Common myeloid progenitor, CD34-positive (primary cell): ENCODE measurements around the gene CLK2.

Experiments used
- CTCF ChIA-PET: fragments of 350-600 bp; sonication (Branson Sonifier 250); formaldehyde crosslinking; loops from one replicate; lab custom pipeline; 2021; ENCODE audit warnings: antibody characterized with exemption; lab: Charles Lee
- POLR2A ChIA-PET: fragments of 350-600 bp; sonication (Branson Sonifier 250); formaldehyde crosslinking; loops from one replicate; lab custom pipeline; 2021; ENCODE audit warnings: antibody characterized with exemption; lab: Charles Lee
- DNase-seq, 3 donors: peaks; one replicate each; pipeline versions ENCODE4 v3.0.0 to v3.0.0-alpha.2; 2013
- H3K27ac ChIP-seq, 2 experiments: 1 replicate in 1 of 2; 2 replicates in 1 of 2; pipeline ENCODE4 v1.7.0; 2013; ENCODE audit warnings: inconsistent platforms in 2 of 2, low read length in 2 of 2, mild to moderate bottlenecking in 2 of 2, low read depth in 1 of 2, moderate library complexity in 1 of 2; ENCODE audit not compliant: severe bottlenecking in 2 of 2, insufficient read depth in 1 of 2, poor library complexity in 1 of 2
- H3K27me3 ChIP-seq, 5 experiments: replicated peaks in 2 of 5; 1 replicate in 3 of 5; 2 replicates in 2 of 5; pipeline versions ENCODE4 v1.6.1 to v1.7.0; 2013; ENCODE audit warnings: low read length in 4 of 5, mild to moderate bottlenecking in 2 of 5, moderate library complexity in 2 of 5, inconsistent platforms in 1 of 5; ENCODE audit not compliant: insufficient read depth in 5 of 5, control insufficient read depth in 4 of 5
- H3K36me3 ChIP-seq, 4 experiments: 1 replicate in 2 of 4; 2 replicates in 2 of 4; pipeline versions ENCODE4 v1.6.1 to v1.7.0; 2013; ENCODE audit warnings: low read length in 3 of 4, control low read depth in 1 of 4, mild to moderate bottlenecking in 1 of 4; ENCODE audit not compliant: control insufficient read depth in 4 of 4, insufficient read depth in 4 of 4
- H3K4me1 ChIP-seq, 4 experiments: 1 replicate in 3 of 4; 2 replicates in 1 of 4; pipeline versions ENCODE4 v1.6.1 to v1.7.1; 2013; ENCODE audit warnings: low read length in 3 of 4, mild to moderate bottlenecking in 3 of 4, control low read depth in 1 of 4, inconsistent platforms in 1 of 4, moderate library complexity in 1 of 4; ENCODE audit not compliant: control insufficient read depth in 4 of 4, insufficient read depth in 4 of 4; ENCODE audit errors: control extremely low read depth in 1 of 4
- H3K4me3 ChIP-seq, 7 experiments: 1 replicate in 4 of 7; 2 replicates in 3 of 7; pipeline versions ENCODE4 v1.5.1 to v1.7.0; 2013; ENCODE audit warnings: mild to moderate bottlenecking in 7 of 7, low read length in 6 of 7, moderate library complexity in 6 of 7, inconsistent platforms in 2 of 7, low read depth in 2 of 7, control low read depth in 1 of 7; ENCODE audit not compliant: insufficient read depth in 4 of 7, control insufficient read depth in 1 of 7; ENCODE audit errors: extremely low read depth in 1 of 7
- H3K9me3 ChIP-seq, 5 experiments: 1 replicate in 4 of 5; 2 replicates in 1 of 5; pipeline versions ENCODE4 v1.6.1 to v1.7.1; 2013; ENCODE audit warnings: low read length in 4 of 5, mild to moderate bottlenecking in 2 of 5, inconsistent platforms in 1 of 5, low read depth in 1 of 5, moderate library complexity in 1 of 5; ENCODE audit not compliant: control insufficient read depth in 4 of 5, insufficient read depth in 2 of 5; ENCODE audit errors: control extremely low read depth in 1 of 5
- WGBS: methylation state at CpG from one replicate; pipeline ENCODE4 v1.1.5; 2013; ENCODE audit not compliant: insufficient coverage; 5-methylcytosine and 5-hydroxymethylcytosine counted together

Gene CLK2

DNA sequence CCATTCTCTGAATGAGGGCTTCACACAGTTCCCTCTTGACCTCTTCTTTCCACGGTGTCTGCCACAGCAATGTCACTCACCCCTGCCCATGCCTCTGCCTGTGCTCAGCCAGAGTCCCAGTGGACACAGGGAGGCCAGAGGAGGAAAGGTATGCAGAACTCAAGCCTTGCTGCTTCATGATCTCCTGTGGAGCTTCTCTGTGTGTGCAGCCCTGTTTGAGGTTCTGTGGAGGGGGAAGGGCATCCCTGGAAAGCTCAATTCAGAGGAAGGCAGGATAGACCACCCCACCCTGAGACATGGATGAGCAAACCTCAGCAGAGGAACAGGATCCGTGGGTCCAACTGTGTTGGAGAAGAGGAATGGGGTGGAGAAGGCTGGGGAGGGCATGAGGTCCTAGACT lies 6.0 kb upstream of the CLK2 start:
- H3K4me1 ChIP-seq: peaks cover 5 to 20% (median 18%) of the 10 kb centered on the region in 4 experiments
- WGBS: 92% methylated on average over 2 of the region's 2 CpGs
- no peak overlapping the region for H3K27ac ChIP-seq
- H3K4me3 ChIP-seq: no peak overlapping the region
- no peak for DNase-seq
- peaks cover 0 to 2% (median 0%) of the 10 kb centered on the region in 4 experiments for H3K36me3 ChIP-seq
- H3K27me3 ChIP-seq: no peaks in the 10 kb centered on the region
- CTCF ChIA-PET: interaction anchor here (1.1 to 4.2 kb wide), 5 partner anchors 26 to 43 kb away, joined by 3 to 21 read pairs (median 15); partner anchors contain the start of genes FDPS and RUSC1
- no peaks in the 10 kb centered on the region for H3K9me3 ChIP-seq
- POLR2A ChIA-PET: interaction anchor here (0.9 kb wide), 1 partner anchor 45 kb away, joined by 4 read pairs; no protein-coding TSS in a partner anchor

DNA sequence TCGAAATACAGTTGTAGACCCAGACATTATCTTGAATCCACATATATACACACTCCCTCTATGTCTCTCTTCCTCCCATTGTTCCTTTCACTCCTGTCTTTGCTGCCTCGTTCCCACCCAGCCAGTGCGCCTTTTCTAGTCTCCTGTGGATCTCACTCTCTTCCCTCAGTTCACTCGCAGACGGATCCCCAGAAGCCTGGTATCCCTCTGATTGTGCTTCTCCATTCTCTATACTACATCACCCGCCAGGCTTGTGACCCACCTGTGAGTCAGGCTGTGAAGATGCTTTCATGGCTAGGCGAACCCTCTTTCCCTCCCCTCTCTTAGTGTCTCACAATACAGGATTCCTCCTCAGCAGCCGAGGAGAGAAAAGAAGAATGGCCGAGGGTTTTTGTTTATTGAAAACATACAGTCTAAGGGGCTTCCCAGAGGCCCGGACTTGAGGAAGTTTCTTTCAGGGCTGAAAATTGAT lies 5.4 kb upstream of the CLK2 start:
- ChIA-PET CTCF (interaction anchor here (0.9 to 4.2 kb wide), 7 partner anchors 13 to 44 kb away, joined by 3 to 21 read pairs (median 7); partner anchors contain the start of genes FDPS and RUSC1), POLR2A (interaction anchor here (1.4 kb wide), 1 partner anchor 27 kb away, joined by 5 read pairs; no protein-coding TSS in a partner anchor)
- Histone ChIP-seq H3K4me3 (peak overlapping the region in 3 of 7 experiments; percentile 78 to 85 (median 79)), H3K36me3 (no peaks in the 10 kb centered on the region), H3K27me3 (no peaks in the 10 kb centered on the region), H3K4me1 (peaks cover 7 to 23% (median 20%) of the 10 kb centered on the region in 4 experiments), H3K9me3 (no peaks in the 10 kb centered on the region), H3K27ac (no peak overlapping the region)
- whole genome bisulfite sequencing: 78% methylated on average over 6 of the region's 10 CpGs
- no peak for DNase-seq

DNA sequence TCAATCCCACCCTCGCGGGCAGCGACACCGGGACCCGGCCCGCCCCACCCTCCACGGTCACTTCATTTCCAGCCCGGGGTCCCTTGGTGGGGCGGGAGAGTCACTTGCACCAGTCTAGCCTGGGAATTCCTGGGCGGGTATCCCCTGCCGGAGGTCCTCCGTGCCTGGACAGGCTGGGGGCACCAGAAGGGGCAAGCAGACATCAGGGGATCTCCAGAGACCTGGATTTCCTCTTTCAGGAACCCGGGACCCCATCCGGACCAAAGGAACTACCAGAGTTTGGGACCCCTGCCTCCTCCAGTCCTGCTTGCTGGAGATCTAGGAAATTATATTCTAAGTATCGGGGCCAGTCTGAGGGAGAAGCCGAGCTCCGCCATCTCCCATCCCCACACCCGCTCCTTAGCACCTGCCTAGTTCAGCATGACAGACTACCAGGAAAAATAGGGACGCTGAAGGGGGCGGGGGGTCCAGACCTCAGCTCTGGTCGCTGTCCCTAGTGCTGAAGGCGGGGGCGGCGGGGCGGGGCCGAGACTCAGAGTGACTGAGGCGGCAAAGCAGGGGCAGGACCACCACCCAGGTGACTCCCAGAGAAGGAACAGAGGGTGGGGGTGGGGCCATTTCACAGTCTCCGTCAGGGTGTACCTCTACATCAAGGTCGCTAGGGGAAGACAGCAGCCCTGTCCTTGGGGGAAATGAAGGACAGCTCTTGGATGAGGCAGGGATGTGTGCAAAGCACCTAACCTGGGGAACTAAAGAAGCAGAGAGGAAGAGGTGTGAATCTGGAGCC lies 4.8 kb upstream of the CLK2 start:
- under 1% methylated on average over 22 of the region's 29 CpGs for WGBS
- Histone ChIP-seq H3K4me1 (peaks cover 7 to 26% (median 23%) of the 10 kb centered on the region in 4 experiments), H3K36me3 (no peaks in the 10 kb centered on the region), H3K27ac (no peak overlapping the region), H3K4me3 (peak overlapping the region; percentile 34 to 85 (median 78)), H3K9me3 (no peaks in the 10 kb centered on the region), H3K27me3 (no peaks in the 10 kb centered on the region)
- DNase-seq: peak; percentile 66 to 87 (median 84)
- CTCF ChIA-PET: interaction anchor here (0.9 to 4.2 kb wide), 7 partner anchors 14 to 44 kb away, joined by 3 to 21 read pairs (median 7); partner anchors contain the start of genes FDPS and RUSC1
- POLR2A ChIA-PET: interaction anchor here (1.4 kb wide), 1 partner anchor 27 kb away, joined by 5 read pairs; no protein-coding TSS in a partner anchor

DNA sequence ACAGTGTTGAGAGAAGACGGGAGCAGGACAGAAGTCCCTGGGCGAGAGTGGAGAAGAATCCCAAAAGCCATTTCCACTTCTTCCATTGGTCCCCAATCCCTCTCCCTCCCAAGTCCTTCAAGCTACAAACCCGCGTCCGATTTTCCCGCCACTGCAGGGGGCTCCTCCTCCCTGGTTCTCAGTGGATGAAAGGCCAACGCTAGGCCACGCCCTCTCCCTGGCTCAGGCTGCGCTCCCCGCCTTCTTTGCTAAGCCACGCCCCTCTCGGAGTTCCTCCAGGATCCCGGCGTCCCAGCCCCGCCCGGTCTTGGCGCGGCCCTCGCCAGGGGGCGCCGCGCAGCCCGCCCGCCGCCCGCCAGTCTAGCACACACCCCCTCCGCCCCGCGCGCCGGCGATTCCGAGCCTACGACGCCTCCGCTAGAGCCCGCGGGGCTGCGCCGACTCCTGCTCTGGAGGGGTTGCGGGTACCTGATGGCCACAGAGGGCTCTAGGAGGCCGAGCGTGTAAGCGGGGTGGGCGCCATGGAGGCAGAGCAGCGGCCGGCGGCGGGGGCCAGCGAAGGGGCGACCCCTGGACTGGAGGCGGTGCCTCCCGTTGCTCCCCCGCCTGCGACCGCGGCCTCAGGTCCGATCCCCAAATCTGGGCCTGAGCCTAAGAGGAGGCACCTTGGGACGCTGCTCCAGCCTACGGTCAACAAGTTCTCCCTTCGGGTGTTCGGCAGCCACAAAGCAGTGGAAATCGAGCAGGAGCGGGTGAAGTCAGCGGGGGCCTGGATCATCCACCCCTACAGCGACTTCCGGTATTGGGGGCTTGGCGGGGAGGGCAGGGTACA lies 4.0 kb upstream of the CLK2 start, which contains the start of gene HCN3:
Gene HCN3 (plus strand): TSS at position 394 of the 832 bp plus-strand sequence. CDS start 128 bp downstream, at position 522.
- Histone ChIP-seq H3K36me3 (no peaks in the 10 kb centered on the region), H3K27me3 (no peaks in the 10 kb centered on the region), H3K4me1 (peaks cover 11 to 32% (median 28%) of the 10 kb centered on the region in 4 experiments), H3K9me3 (no peaks in the 10 kb centered on the region), H3K27ac (no peak within 1 kb of the TSS), H3K4me3 (peak within 1 kb of the TSS; percentile 34 to 85 (median 78))
- ChIA-PET POLR2A (interaction anchor here (1.4 kb wide), 1 partner anchor 28 kb away, joined by 5 read pairs; no protein-coding TSS in a partner anchor), CTCF (interaction anchor here (0.6 to 4.2 kb wide), 11 partner anchors 8 to 103 kb away, joined by 3 to 21 read pairs (median 8); partner anchors contain the start of genes FDPS and RUSC1)
- peak; percentile 93 to 95 (median 93) for DNase-seq
- 1% methylated on average over 42 of the region's 68 CpGs for WGBS

DNA sequence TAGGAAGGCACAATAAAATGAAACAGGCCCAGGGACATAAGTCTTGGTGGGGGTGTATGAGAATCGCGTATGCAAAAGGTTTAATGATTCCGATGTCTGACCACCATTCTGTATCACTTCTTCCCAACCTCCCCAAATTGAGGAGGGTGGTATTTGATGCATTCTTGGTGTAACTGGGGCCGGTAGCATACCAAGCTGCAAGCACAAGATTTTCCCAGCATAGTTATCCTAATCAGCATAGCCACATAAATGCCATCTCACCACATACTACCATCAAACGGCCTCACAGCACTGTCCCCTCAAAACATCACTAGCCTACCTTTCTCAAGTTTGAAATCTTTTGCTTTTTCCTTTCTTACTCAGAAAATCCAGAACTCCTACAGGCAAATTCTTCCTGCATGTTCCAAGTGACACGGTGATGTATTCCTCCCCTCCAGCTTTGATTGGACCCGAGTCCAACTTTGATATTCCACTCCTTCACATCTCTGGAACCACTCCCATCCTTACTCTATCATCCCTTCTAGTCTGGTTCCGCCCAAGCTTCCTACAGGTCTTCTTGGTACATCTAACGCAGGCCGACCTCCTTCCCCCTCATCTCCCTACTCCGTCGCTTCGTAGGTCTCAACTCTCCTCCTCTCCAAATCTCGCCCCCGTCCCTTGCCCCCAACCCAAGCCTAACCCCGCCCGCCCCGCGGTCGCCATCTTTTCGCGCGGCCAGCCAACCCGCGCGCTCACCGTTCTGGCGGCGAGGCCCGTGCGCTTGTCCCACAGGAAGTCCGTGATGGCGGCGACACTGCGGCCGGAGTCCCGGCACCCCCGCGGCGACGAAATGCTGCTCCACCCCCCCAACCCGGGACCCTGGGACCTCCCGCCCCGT lies 600 bp downstream of the CLK2 start:
- DNase-seq: peak; percentile 43 to 71 (median 62)
- Histone ChIP-seq H3K36me3 (peaks cover 12 to 32% (median 25%) of the 10 kb centered on the region in 4 experiments), H3K9me3 (no peaks in the 10 kb centered on the region), H3K27ac (peak overlapping the region; percentile 46 to 80), H3K4me1 (peaks cover 11 to 29% (median 22%) of the 10 kb centered on the region in 4 experiments), H3K4me3 (peak overlapping the region; percentile 79 to 95 (median 83)), H3K27me3 (no peaks in the 10 kb centered on the region)
- POLR2A ChIA-PET: interaction anchor here (0.6 to 1.3 kb wide), 6 partner anchors 10 to 99 kb away, joined by 3 to 5 read pairs (median 3); partner anchors contain the start of genes FDPS, KRTCAP2, SCAMP3 and TRIM46
- WGBS: 0% methylated on average over 35 of the region's 44 CpGs
- CTCF ChIA-PET: interaction anchor here (0.6 to 5.7 kb wide), 6 partner anchors 9 to 51 kb away, joined by 3 to 36 read pairs (median 4); no protein-coding TSS in a partner anchor
